ENCODE results near the gene ZNF423.

The ZNF423 gene

GRCh38 chr16:49502136-49502881 is 353.6 kb downstream of the ZNF423 start:
- Histone ChIP-seq H3K4me1 (ENCODE audit: control insufficient read depth, insufficient read depth, low read length) (no peaks in the 10 kb centered on the region), H3K27me3 (replicated peaks; ENCODE audit: control insufficient read depth, insufficient read depth, low read length) (no peaks in the 10 kb centered on the region), H3K9me3 (ENCODE audit: control insufficient read depth, low read length) (no peaks in the 10 kb centered on the region), H3K9ac (ENCODE audit: low read length) (no peak overlapping the region), H3K4me3 (ENCODE audit: low read length) (no peak overlapping the region), H3K36me3 (ENCODE audit: control insufficient read depth, insufficient read depth, low read length, severe bottlenecking) (no peaks in the 10 kb centered on the region)
- DNase-seq (ENCODE audit: low read depth), result no peak

DNA sequence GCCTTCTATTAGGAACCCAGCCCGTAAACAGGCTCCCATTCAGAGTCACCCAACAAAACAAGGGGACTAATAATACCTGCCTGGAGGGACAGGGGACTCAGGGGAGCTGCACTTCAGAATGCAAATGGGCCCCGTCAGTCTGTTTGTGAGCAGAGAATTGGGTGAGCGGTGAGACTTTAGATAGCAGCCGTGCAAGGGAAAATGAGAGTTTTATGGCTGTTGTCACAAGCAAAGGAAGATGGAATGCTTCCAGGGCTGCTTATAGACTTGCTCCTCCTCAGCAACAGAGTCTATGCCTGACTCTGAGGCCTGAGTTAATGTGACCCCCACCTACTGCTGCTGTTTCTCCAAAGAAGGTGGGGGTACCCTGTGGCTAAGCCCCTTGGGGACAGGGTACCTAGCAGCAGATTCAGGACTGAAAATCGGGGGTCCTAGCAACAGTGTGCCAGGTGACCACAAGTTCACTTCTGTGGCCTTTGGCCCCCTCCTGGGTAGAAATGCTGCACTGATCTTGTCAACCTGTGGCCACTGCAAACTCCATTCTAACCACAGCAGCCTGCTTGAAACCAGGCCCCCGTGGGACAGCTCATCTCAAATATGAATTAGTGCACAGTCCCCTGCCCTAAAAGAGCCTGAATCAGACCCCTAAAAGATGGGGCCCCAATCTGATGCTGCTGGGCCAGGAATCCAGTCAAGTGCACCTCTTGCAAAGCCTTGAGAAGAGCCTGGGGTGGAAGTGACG is 355.9 kb downstream of the ZNF423 start:
- Histone ChIP-seq H3K27me3 (replicated peaks; ENCODE audit: control insufficient read depth, insufficient read depth, low read length) (no peaks in the 10 kb centered on the region), H3K9ac (ENCODE audit: low read length) (no peak overlapping the region), H3K4me3 (ENCODE audit: low read length) (no peak overlapping the region), H3K36me3 (ENCODE audit: control insufficient read depth, insufficient read depth, low read length, severe bottlenecking) (no peaks in the 10 kb centered on the region), H3K9me3 (ENCODE audit: control insufficient read depth, low read length) (no peaks in the 10 kb centered on the region), H3K4me1 (ENCODE audit: control insufficient read depth, insufficient read depth, low read length) (no peaks in the 10 kb centered on the region)
- DNase-seq (ENCODE audit: low read depth), result no peak

- no peaks in the 10 kb centered on the region for H3K36me3 ChIP-seq (ENCODE audit: control insufficient read depth, insufficient read depth, low read length, severe bottlenecking)
- H3K9me3 ChIP-seq (ENCODE audit: control insufficient read depth, low read length), result no peaks in the 10 kb centered on the region
- no peak for DNase-seq (ENCODE audit: low read depth)
- H3K4me3 ChIP-seq (ENCODE audit: low read length), result no peak overlapping the region
- no peaks in the 10 kb centered on the region for H3K27me3 ChIP-seq (replicated peaks; ENCODE audit: control insufficient read depth, insufficient read depth, low read length)
- H3K9ac ChIP-seq (ENCODE audit: low read length), result no peak overlapping the region
- H3K4me1 ChIP-seq (ENCODE audit: control insufficient read depth, insufficient read depth, low read length), result no peaks in the 10 kb centered on the region
Observed at GRCh38 chr16:49499414-49499785, 356.5 kb downstream of the ZNF423 start.

GRCh38 chr16:49498666-49499413 is 357.1 kb downstream of the ZNF423 start:
- DNase-seq (ENCODE audit: low read depth), result no peak
- Histone ChIP-seq H3K27me3 (replicated peaks; ENCODE audit: control insufficient read depth, insufficient read depth, low read length) (no peaks in the 10 kb centered on the region), H3K36me3 (ENCODE audit: control insufficient read depth, insufficient read depth, low read length, severe bottlenecking) (no peaks in the 10 kb centered on the region), H3K4me1 (ENCODE audit: control insufficient read depth, insufficient read depth, low read length) (no peaks in the 10 kb centered on the region), H3K9ac (ENCODE audit: low read length) (no peak overlapping the region), H3K9me3 (ENCODE audit: control insufficient read depth, low read length) (no peaks in the 10 kb centered on the region), H3K4me3 (ENCODE audit: low read length) (no peak overlapping the region)

GRCh38 chr16:49498264-49498663 is 357.6 kb downstream of the ZNF423 start:
- Histone ChIP-seq H3K9ac (ENCODE audit: low read length) (no peak overlapping the region), H3K27me3 (replicated peaks; ENCODE audit: control insufficient read depth, insufficient read depth, low read length) (no peaks in the 10 kb centered on the region), H3K36me3 (ENCODE audit: control insufficient read depth, insufficient read depth, low read length, severe bottlenecking) (no peaks in the 10 kb centered on the region), H3K4me1 (ENCODE audit: control insufficient read depth, insufficient read depth, low read length) (no peaks in the 10 kb centered on the region), H3K4me3 (ENCODE audit: low read length) (no peak overlapping the region), H3K9me3 (ENCODE audit: control insufficient read depth, low read length) (no peaks in the 10 kb centered on the region)
- DNase-seq (ENCODE audit: low read depth), result no peak

DNA sequence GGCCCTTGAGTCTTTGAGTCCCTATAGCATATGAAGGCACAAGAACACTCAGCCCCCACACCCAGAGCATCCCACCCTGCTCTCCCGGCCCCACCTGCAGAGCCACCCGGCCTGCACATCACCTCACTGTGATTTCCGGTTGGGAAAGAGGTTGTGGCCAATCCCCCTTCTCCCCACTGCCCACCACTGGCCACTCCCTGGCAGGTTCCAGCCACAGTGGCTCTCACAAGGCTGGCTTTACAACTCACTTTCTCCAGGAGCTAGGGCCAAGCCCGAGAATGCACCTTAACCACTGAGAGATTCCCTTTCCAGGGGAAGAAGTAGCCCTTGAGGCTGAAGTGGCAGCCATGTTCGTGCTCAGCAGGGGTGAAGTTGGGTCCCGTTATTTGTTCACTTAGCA is 358.4 kb downstream of the ZNF423 start:
- Histone ChIP-seq H3K9ac (ENCODE audit: low read length) (no peak overlapping the region), H3K9me3 (ENCODE audit: control insufficient read depth, low read length) (no peaks in the 10 kb centered on the region), H3K4me1 (ENCODE audit: control insufficient read depth, insufficient read depth, low read length) (no peaks in the 10 kb centered on the region), H3K36me3 (ENCODE audit: control insufficient read depth, insufficient read depth, low read length, severe bottlenecking) (no peaks in the 10 kb centered on the region), H3K27me3 (replicated peaks; ENCODE audit: control insufficient read depth, insufficient read depth, low read length) (no peaks in the 10 kb centered on the region), H3K4me3 (ENCODE audit: low read length) (no peak overlapping the region)
- no peak for DNase-seq (ENCODE audit: low read depth)

DNA sequence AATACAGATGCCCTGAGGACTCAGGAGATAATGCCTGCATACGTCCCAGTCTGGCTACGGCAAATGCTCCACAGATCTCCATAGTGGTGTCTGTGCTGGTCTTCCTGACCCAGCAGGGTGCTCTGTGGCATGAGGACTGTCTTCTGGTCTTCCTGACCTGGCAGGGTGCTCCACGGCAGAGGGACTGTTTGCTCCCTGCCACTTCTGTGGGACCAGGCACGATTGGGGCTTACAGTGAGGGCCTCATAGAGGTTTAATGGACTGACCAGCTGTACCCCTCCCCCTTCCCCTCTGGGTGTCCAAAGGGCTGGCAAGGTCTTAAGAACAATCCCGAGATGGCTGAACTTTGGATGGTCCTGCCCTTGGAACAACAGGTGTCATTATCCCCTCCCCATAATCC is 359.3 kb downstream of the ZNF423 start:
- DNase-seq (ENCODE audit: low read depth), result no peak
- H3K27me3 ChIP-seq (replicated peaks; ENCODE audit: control insufficient read depth, insufficient read depth, low read length), result no peaks in the 10 kb centered on the region
- H3K4me1 ChIP-seq (ENCODE audit: control insufficient read depth, insufficient read depth, low read length), result no peaks in the 10 kb centered on the region
- H3K36me3 ChIP-seq (ENCODE audit: control insufficient read depth, insufficient read depth, low read length, severe bottlenecking), result no peaks in the 10 kb centered on the region
- no peaks in the 10 kb centered on the region for H3K9me3 ChIP-seq (ENCODE audit: control insufficient read depth, low read length)
- H3K9ac ChIP-seq (ENCODE audit: low read length), result no peak overlapping the region
- no peak overlapping the region for H3K4me3 ChIP-seq (ENCODE audit: low read length)

DNA sequence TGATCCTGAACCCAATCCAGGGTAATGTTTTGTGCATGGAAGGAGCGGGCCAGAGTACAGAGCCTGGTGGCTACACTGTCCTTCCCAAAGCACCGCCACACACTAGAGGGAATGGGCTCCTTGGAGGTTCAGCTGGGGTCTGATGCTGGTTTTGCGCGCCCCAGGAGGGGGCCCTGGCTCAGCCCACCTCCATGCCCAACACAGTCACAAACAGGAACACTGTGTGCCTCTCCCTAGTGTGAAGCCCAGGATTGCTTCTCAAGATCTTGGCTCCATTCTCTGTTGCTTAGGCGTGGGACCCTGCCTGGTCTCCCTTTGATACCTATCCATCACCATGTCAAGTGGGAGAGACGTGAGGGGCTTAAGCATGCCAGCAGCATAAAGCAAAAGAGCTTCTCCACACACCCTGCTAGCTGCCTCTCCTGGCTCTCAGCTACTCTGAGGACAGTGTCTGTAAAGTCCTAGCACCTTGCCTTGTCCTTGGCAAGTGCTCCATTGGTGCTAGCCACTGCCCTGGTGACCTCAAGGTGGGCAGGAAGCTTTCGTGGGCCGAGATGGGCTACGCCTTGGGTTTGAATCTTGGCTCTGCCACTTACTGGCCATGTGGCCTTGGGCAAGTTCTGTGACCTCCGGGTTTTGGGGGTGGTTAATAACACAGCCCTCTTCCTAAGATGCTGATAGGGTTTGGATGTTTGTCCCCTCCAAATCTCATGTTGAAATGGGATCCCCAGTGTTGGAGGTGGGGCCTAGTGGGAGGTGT is 360.1 kb downstream of the ZNF423 start:
- Histone ChIP-seq H3K4me1 (ENCODE audit: control insufficient read depth, insufficient read depth, low read length) (no peaks in the 10 kb centered on the region), H3K9ac (ENCODE audit: low read length) (no peak overlapping the region), H3K27me3 (replicated peaks; ENCODE audit: control insufficient read depth, insufficient read depth, low read length) (no peaks in the 10 kb centered on the region), H3K9me3 (ENCODE audit: control insufficient read depth, low read length) (no peaks in the 10 kb centered on the region), H3K36me3 (ENCODE audit: control insufficient read depth, insufficient read depth, low read length, severe bottlenecking) (no peaks in the 10 kb centered on the region), H3K4me3 (ENCODE audit: low read length) (no peak overlapping the region)
- DNase-seq (ENCODE audit: low read depth), result no peak

DNA sequence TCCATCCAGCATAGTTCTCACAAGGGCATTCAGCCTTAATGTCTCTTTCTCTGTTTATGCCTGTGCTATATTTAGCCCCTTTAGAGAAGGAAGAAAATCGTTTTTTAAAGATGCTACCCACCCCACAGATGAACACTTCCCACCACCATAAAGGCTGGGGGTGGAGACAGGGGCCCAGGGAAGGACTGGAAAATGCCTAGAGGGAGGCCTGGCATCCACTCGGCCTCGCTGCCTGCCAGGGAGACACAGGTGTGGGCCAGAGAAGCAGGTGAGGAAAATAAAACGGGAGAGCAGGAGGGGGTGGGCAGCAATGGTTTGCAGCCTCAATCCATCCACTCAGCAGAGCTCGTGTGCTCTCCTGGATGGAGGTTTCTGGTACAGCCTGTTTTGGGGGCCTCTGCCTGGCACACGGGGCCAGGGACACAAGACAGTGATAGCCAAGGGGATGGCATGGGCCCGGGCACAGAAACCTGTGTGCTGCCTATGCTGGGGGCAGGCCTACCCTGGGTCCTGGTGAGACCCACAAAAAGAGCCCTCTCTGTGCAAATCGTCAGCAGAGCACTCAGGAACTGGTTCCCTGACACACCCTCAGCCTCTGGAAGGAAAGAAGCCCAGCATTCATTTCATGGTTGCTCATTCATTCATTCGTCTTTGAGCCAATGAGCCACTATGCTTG is 360.9 kb downstream of the ZNF423 start:
- H3K4me1 ChIP-seq (ENCODE audit: control insufficient read depth, insufficient read depth, low read length), result no peaks in the 10 kb centered on the region
- no peaks in the 10 kb centered on the region for H3K36me3 ChIP-seq (ENCODE audit: control insufficient read depth, insufficient read depth, low read length, severe bottlenecking)
- H3K27me3 ChIP-seq (replicated peaks; ENCODE audit: control insufficient read depth, insufficient read depth, low read length), result no peaks in the 10 kb centered on the region
- no peak for DNase-seq (ENCODE audit: low read depth)
- H3K9me3 ChIP-seq (ENCODE audit: control insufficient read depth, low read length), result no peaks in the 10 kb centered on the region
- no peak overlapping the region for H3K4me3 ChIP-seq (ENCODE audit: low read length)
- no peak overlapping the region for H3K9ac ChIP-seq (ENCODE audit: low read length)

GRCh38 chr16:49494474-49494873 is 361.4 kb downstream of the ZNF423 start:
- Histone ChIP-seq H3K4me3 (ENCODE audit: low read length) (no peak overlapping the region), H3K9me3 (ENCODE audit: control insufficient read depth, low read length) (no peaks in the 10 kb centered on the region), H3K36me3 (ENCODE audit: control insufficient read depth, insufficient read depth, low read length, severe bottlenecking) (no peaks in the 10 kb centered on the region), H3K27me3 (replicated peaks; ENCODE audit: control insufficient read depth, insufficient read depth, low read length) (no peaks in the 10 kb centered on the region), H3K4me1 (ENCODE audit: control insufficient read depth, insufficient read depth, low read length) (no peaks in the 10 kb centered on the region), H3K9ac (ENCODE audit: low read length) (no peak overlapping the region)
- DNase-seq (ENCODE audit: low read depth), result no peak
